GM12891 (cell line): ENCODE measurements around the gene BPI.
"Not testable (repeated sequence)": the region's sequence is repeated elsewhere in the genome, so short reads cannot be mapped to it uniquely, and the experiment has no call there.

Source experiments
- POLR2A ChIP-seq: IDR thresholded peaks from 2 replicates; pipeline ENCODE4 v1.6.1; 2011; ENCODE audit warnings: low read depth, low read length, control low read depth
- POLR2AphosphoS5 ChIP-seq: IDR thresholded peaks from 2 replicates; pipeline ENCODE4 v1.6.1; 2011; ENCODE audit warnings: low read depth, low read length, control low read depth
- TAF1 ChIP-seq: IDR thresholded peaks from 2 replicates; pipeline ENCODE4 v1.6.1; 2011; ENCODE audit warnings: low read depth, low read length, control low read depth

DNA sequence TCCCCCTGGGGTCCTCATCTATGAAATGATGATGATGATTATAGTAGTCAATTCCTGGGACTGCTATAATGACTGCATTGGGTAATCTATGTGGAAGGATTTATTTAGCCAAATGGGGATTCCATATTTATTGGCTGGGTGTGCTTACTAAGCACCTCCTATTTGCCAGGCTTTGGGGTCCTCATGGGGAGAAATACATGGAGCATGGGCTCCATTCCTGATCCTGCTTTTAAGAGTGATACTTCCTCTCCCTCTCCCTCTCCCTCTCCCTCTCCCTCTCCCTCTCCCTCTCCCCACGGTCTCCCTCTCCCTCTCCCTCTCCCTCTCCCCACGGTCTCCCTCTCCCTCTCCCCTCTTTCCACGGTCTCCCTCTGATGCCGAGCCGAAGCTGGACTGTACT lies 73.9 kb downstream of the BPI start:
- TF ChIP-seq POLR2A, POLR2AphosphoS5, TAF1: not testable (repeated sequence)
